Measurements from ENCODE around the gene RPP30. TPM values are rescaled to one million over a fixed set of nuclear protein-coding genes. Genes with fewer than 3 reads are reported as not detected.
"Not testable (repeated sequence)": the region's sequence is repeated elsewhere in the genome, so short reads cannot be mapped to it uniquely, and the experiment has no call there.

The RPP30 gene
- total and polyA plus RNA-seq, 2 experiments from 2014 or later = 31.3 to 54.6 TPM

GRCh38 chr10:90890347-90890746 is 18.6 kb downstream of the RPP30 start:
- H3K79me2 ChIP-seq (ENCODE audit: insufficient read depth) = no peaks in the 10 kb centered on the region
- H2AFZ ChIP-seq = 0 out of 2 replicates have a peak overlapping the region, but pooled peaks have one; percentile 24
- peak; percentile 48 for DNase-seq
- in situ Hi-C loops (cut with MboI) = loop anchor here (25.0 kb wide), 1 partner anchor 1022 kb away; the partner anchor contains the start of genes BTAF1 and FGFBP3
- WGBS, 2 experiments (ENCODE audit: low coverage in 1 of 2, low lambda C conversion rate in 2 of 2, missing lambda C conversion rate in 2 of 2) = 28 to 35% methylated on average over 2 of the region's 2 CpGs
- H3K4me3 ChIP-seq = no peak overlapping the region; the same call in 1 of the 2 replicates
- H3K9me2 ChIP-seq (ENCODE audit: insufficient read depth) = no peaks in the 10 kb centered on the region
- H3K9me3 ChIP-seq (ENCODE audit: low read depth) = no peaks in the 10 kb centered on the region
- H3K36me3 ChIP-seq (ENCODE audit: low read depth) = peaks cover 30% of the 10 kb centered on the region
- peak overlapping the region; percentile 35; the same call in 1 of the 2 replicates for H3K9ac ChIP-seq
- peaks cover 24% of the 10 kb centered on the region for H3F3A ChIP-seq (ENCODE audit: insufficient read depth)
- peak overlapping the region; percentile 34 for H3K4me2 ChIP-seq (ENCODE audit: unreplicated experiment)
- peak overlapping the region; percentile 59 for H3K27ac ChIP-seq
- no peaks in the 10 kb centered on the region for H3K27me3 ChIP-seq (replicated peaks; ENCODE audit: insufficient read depth)
- TF ChIP-seq EZH2 (IDR thresholded peaks at IDR 0.05; ENCODE audit: insufficient read depth, poor library complexity, severe bottlenecking) (no peak), EZH2phosphoT487 (IDR thresholded peaks at IDR 0.05; ENCODE audit: insufficient read depth, low read depth) (no peak)
- no peaks in the 10 kb centered on the region for H4K20me1 ChIP-seq (ENCODE audit: insufficient read depth)
- peaks cover 32% of the 10 kb centered on the region for H3K4me1 ChIP-seq (ENCODE audit: insufficient read depth)

- Histone ChIP-seq H3K4me3 (no peak overlapping the region), H3K4me1 (ENCODE audit: insufficient read depth) (peaks cover 21% of the 10 kb centered on the region), H3K9me3 (ENCODE audit: low read depth) (no peaks in the 10 kb centered on the region), H3K27me3 (replicated peaks; ENCODE audit: insufficient read depth) (no peaks in the 10 kb centered on the region), H3K4me2 (ENCODE audit: unreplicated experiment) (no peak overlapping the region), H4K20me1 (ENCODE audit: insufficient read depth) (no peaks in the 10 kb centered on the region), H3K36me3 (ENCODE audit: low read depth) (peaks cover 34% of the 10 kb centered on the region), H2AFZ (no peak overlapping the region), H3F3A (ENCODE audit: insufficient read depth) (peaks cover 17% of the 10 kb centered on the region), H3K79me2 (ENCODE audit: insufficient read depth) (no peaks in the 10 kb centered on the region), H3K9me2 (ENCODE audit: insufficient read depth) (no peaks in the 10 kb centered on the region), H3K27ac (no peak overlapping the region), H3K9ac (no peak overlapping the region)
- in situ Hi-C loops (cut with MboI) = loop anchor here (25.0 kb wide), 1 partner anchor 1019 kb away; the partner anchor contains the start of genes BTAF1 and FGFBP3
- 96 to 100% methylated on average over 3 of the region's 3 CpGs for WGBS, 2 experiments (ENCODE audit: low coverage in 1 of 2, low lambda C conversion rate in 2 of 2, missing lambda C conversion rate in 2 of 2)
- TF ChIP-seq EZH2phosphoT487 (IDR thresholded peaks at IDR 0.05; ENCODE audit: insufficient read depth, low read depth) = no peak
- TF ChIP-seq EZH2 (IDR thresholded peaks at IDR 0.05; ENCODE audit: insufficient read depth, poor library complexity, severe bottlenecking) = no peak
- no peak for DNase-seq
Measured at GRCh38 chr10:90893190-90893589, 21.4 kb downstream of the RPP30 start.

- in situ Hi-C loops (cut with MboI) = loop anchor here (25.0 kb wide), 1 partner anchor 1015 kb away; the partner anchor contains the start of genes BTAF1 and FGFBP3
- H3K27me3 ChIP-seq (replicated peaks; ENCODE audit: insufficient read depth) = not testable (repeated sequence)
Measured at GRCh38 chr10:90896916-90897315, 25.1 kb downstream of the RPP30 start.

GRCh38 chr10:90905925-90906324 is 34.2 kb downstream of the RPP30 start:
- Histone ChIP-seq H3F3A (ENCODE audit: insufficient read depth) (no peaks in the 10 kb centered on the region), H3K27me3 (replicated peaks; ENCODE audit: insufficient read depth) (no peaks in the 10 kb centered on the region), H3K4me1 (ENCODE audit: insufficient read depth) (no peaks in the 10 kb centered on the region), H3K9ac (no peak overlapping the region), H4K20me1 (ENCODE audit: insufficient read depth) (no peaks in the 10 kb centered on the region), H3K4me3 (no peak overlapping the region), H3K36me3 (ENCODE audit: low read depth) (no peaks in the 10 kb centered on the region), H3K79me2 (ENCODE audit: insufficient read depth) (no peaks in the 10 kb centered on the region), H3K9me2 (ENCODE audit: insufficient read depth) (no peaks in the 10 kb centered on the region), H3K9me3 (ENCODE audit: low read depth) (no peaks in the 10 kb centered on the region), H3K4me2 (ENCODE audit: unreplicated experiment) (no peak overlapping the region), H3K27ac (no peak overlapping the region), H2AFZ (no peak overlapping the region)
- no peak for DNase-seq
- in situ Hi-C loops (cut with MboI) = loop anchor here (10.0 kb wide), 1 partner anchor 339 kb away; no protein-coding TSS in a partner anchor
- 71 to 73% methylated on average over 1 of the region's 1 CpG for WGBS, 2 experiments (ENCODE audit: low coverage in 1 of 2, low lambda C conversion rate in 2 of 2, missing lambda C conversion rate in 2 of 2)
- TF ChIP-seq EZH2phosphoT487 (IDR thresholded peaks at IDR 0.05; ENCODE audit: insufficient read depth, low read depth) (no peak), EZH2 (IDR thresholded peaks at IDR 0.05; ENCODE audit: insufficient read depth, poor library complexity, severe bottlenecking) (no peak)

More at GRCh38 chr10:90896916-90897315, 25.1 kb downstream of the RPP30 start:
- DNase-seq; H3K9me2 ChIP-seq (ENCODE audit: insufficient read depth); H3K79me2 ChIP-seq (ENCODE audit: insufficient read depth); H2AFZ ChIP-seq; H3K9me3 ChIP-seq (ENCODE audit: low read depth); H3K4me1 ChIP-seq (ENCODE audit: insufficient read depth); H4K20me1 ChIP-seq (ENCODE audit: insufficient read depth); H3K9ac ChIP-seq; H3K4me2 ChIP-seq (ENCODE audit: unreplicated experiment); H3F3A ChIP-seq (ENCODE audit: insufficient read depth); H3K27ac ChIP-seq; H3K4me3 ChIP-seq: not testable (repeated sequence)
- 97 to 98% methylated on average over 2 of the region's 2 CpGs for WGBS, 2 experiments (ENCODE audit: low coverage in 1 of 2, low lambda C conversion rate in 2 of 2, missing lambda C conversion rate in 2 of 2)
- H3K36me3 ChIP-seq (ENCODE audit: low read depth) = peaks cover 37% of the 10 kb centered on the region

All from GM23248 (cell line).